ENCODE results near the gene RAB13. TPM values are rescaled to one million over a fixed set of nuclear protein-coding genes. Genes with fewer than 3 reads are reported as not detected.
"Not testable (repeated sequence)": the region's sequence is repeated elsewhere in the genome, so short reads cannot be mapped to it uniquely, and the experiment has no call there.

RAB13 gene
- total RNA-seq, 4 donors from 2014 or later: 23.0 to 60.3 (median 32.0) TPM

GRCh38 chr1:154012129-154012528 is 26.0 kb upstream of the RAB13 start:
- no peaks in the 10 kb centered on the region for H3K4me1 ChIP-seq
- no peak for TF ChIP-seq EP300 (IDR thresholded peaks at IDR 0.05)
- TF ChIP-seq POLR2A (IDR thresholded peaks at IDR 0.05): no peak
- no peak for TF ChIP-seq CTCF (IDR thresholded peaks at IDR 0.05)
- H3K9me3 ChIP-seq: no peaks in the 10 kb centered on the region
- no peak overlapping the region for H3K4me3 ChIP-seq
- WGBS, 2 donors: 61 to 75% methylated on average over 1 of the region's 1 CpG
- DNase-seq (ENCODE audit: low spot score in 2 of 2): no peak
- no peaks in the 10 kb centered on the region for H3K27me3 ChIP-seq
- H3K36me3 ChIP-seq: no peaks in the 10 kb centered on the region
- H3K27ac ChIP-seq: no peak overlapping the region

DNA sequence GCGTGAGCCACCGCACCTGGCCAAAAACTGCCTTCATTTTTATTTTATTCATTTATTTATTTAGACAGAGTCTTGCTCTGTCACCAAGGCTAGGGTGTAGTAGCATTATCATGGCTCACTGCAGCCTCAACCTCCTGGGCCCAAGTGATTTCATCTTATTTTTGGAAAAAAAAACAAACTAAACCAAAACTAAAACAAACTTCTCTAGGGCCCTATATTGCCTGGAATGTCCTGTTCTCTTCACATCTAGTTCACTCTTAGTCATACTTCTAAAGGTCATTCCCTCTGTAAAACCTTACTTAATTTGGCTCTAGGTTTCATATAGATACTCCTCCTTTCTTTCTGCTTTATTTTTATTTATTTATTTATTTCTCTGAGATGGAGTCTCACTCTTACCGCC is 20.0 kb upstream of the RAB13 start:
- no peaks in the 10 kb centered on the region for H3K9me3 ChIP-seq
- no peak overlapping the region for H3K27ac ChIP-seq
- WGBS, 2 donors: 88 to 96% methylated on average over 3 of the region's 3 CpGs
- TF ChIP-seq POLR2A (IDR thresholded peaks at IDR 0.05): no peak
- TF ChIP-seq EP300 (IDR thresholded peaks at IDR 0.05): no peak
- no peak for TF ChIP-seq CTCF (IDR thresholded peaks at IDR 0.05)
- H3K4me1 ChIP-seq: no peaks in the 10 kb centered on the region
- no peak for DNase-seq (ENCODE audit: low spot score in 2 of 2)
- no peak overlapping the region for H3K4me3 ChIP-seq
- no peaks in the 10 kb centered on the region for H3K36me3 ChIP-seq
- no peaks in the 10 kb centered on the region for H3K27me3 ChIP-seq

- Histone ChIP-seq H3K4me1 (no peaks in the 10 kb centered on the region), H3K36me3 (peaks cover 0 to 11% (median 0%) of the 10 kb centered on the region in 3 donors), H3K27me3 (no peaks in the 10 kb centered on the region), H3K9me3 (no peaks in the 10 kb centered on the region), H3K4me3 (no peak overlapping the region), H3K27ac (no peak overlapping the region)
- no peak for DNase-seq (ENCODE audit: low spot score in 2 of 2)
- TF ChIP-seq CTCF (IDR thresholded peaks at IDR 0.05): no peak
- no peak for TF ChIP-seq EP300 (IDR thresholded peaks at IDR 0.05)
- TF ChIP-seq POLR2A (IDR thresholded peaks at IDR 0.05): no peak
- 60% methylated on average over 4 of the region's 4 CpGs for WGBS, 2 donors
These were observed 14.3 kb upstream of the RAB13 start for GRCh38 chr1:154000420-154000819.

GRCh38 chr1:153996882-153997281 is 10.7 kb upstream of the RAB13 start:
- peaks cover 0 to 19% (median 11%) of the 10 kb centered on the region in 4 donors for H3K4me1 ChIP-seq
- 95 to 96% methylated on average over 10 of the region's 10 CpGs for whole genome bisulfite sequencing, 2 donors
- H3K27me3 ChIP-seq: not testable (repeated sequence)

DNA sequence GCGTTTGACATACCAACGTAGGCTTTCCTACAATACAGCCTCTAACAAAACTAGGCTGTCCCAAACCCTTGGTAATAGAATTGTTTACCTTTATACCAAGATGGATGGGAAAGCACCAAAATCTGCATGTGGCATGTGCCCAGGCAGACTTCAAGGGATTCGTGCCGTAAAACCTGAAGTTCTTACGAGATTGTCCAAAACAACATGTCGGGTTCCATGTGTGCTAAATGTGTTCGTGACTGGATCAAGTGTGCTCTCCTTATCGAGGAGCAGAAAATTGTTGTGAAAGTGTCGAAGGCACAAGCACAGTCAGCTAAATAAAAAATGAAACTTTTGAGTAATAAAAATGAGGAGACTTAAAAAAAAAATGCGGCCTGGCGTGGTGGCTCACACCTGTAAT is 9.5 kb upstream of the RAB13 start:
- no peak overlapping the region for H3K27ac ChIP-seq
- no peak overlapping the region for H3K4me3 ChIP-seq
- DNase-seq (ENCODE audit: low spot score in 2 of 2): no peak
- TF ChIP-seq EP300 (IDR thresholded peaks at IDR 0.05) (no peak), CTCF (IDR thresholded peaks at IDR 0.05) (no peak)
- H3K4me1 ChIP-seq: peaks cover 0 to 25% (median 18%) of the 10 kb centered on the region in 4 donors
- H3K27me3 ChIP-seq: no peaks in the 10 kb centered on the region
- no peaks in the 10 kb centered on the region for H3K9me3 ChIP-seq
- 93 to 99% methylated on average over 11 of the region's 11 CpGs for WGBS, 2 donors
- H3K36me3 ChIP-seq: peaks cover 0 to 49% (median 3%) of the 10 kb centered on the region in 3 donors

More at GRCh38 chr1:153996882-153997281, 10.7 kb upstream of the RAB13 start:
- not testable (repeated sequence) for H3K9me3 ChIP-seq; H3K27ac ChIP-seq; DNase-seq (ENCODE audit: low spot score in 2 of 2); H3K4me3 ChIP-seq
- peaks cover 0 to 46% (median 3%) of the 10 kb centered on the region in 3 donors for H3K36me3 ChIP-seq

- Histone ChIP-seq H3K27me3 (no peaks in the 10 kb centered on the region), H3K4me3 (no peak overlapping the region), H3K27ac (no peak overlapping the region), H3K4me1 (peaks cover 0 to 27% (median 18%) of the 10 kb centered on the region in 4 donors), H3K36me3 (peaks cover 0 to 49% (median 3%) of the 10 kb centered on the region in 3 donors), H3K9me3 (no peaks in the 10 kb centered on the region)
- TF ChIP-seq CTCF (IDR thresholded peaks at IDR 0.05) (no peak), POLR2A (IDR thresholded peaks at IDR 0.05) (no peak), EP300 (IDR thresholded peaks at IDR 0.05) (no peak)
- WGBS, 2 donors: 76 to 81% methylated on average over 3 of the region's 3 CpGs
- no peak for DNase-seq (ENCODE audit: low spot score in 2 of 2)
These were observed 9.1 kb upstream of the RAB13 start for GRCh38 chr1:153995202-153995601.
